T-helper 2 cell treated with Interferon-gamma antibody and Interleukin-4, amounts not matched to agents 5 μg/mL and 100 μg/mL, for 36 hours (primary cell): ENCODE data around the gene DIP2C.
"Not testable (repeated sequence)": the region's sequence is repeated elsewhere in the genome, so short reads cannot be mapped to it uniquely, and the experiment has no call there.

Experiments
- DNase-seq: peaks from one replicate; pipeline ENCODE4 v3.0.0; 2021; ENCODE audit warnings: low spot score
- H3K27ac Mint-ChIP-seq: one replicate; pipeline ENCODE4 v1.8.0; 2021; ENCODE audit warnings: mild to moderate bottlenecking, mixed read lengths
- H3K27me3 Mint-ChIP-seq: one replicate; pipeline ENCODE4 v1.8.0; 2021; ENCODE audit warnings: low read depth, mixed read lengths
- H3K36me3 Mint-ChIP-seq: one replicate; pipeline ENCODE4 v1.8.0; 2021; ENCODE audit warnings: low read depth, mixed read lengths
- H3K4me1 Mint-ChIP-seq: one replicate; pipeline ENCODE4 v1.8.0; 2021; ENCODE audit warnings: low read depth, mixed read lengths
- H3K4me3 Mint-ChIP-seq: one replicate; pipeline ENCODE4 v1.8.0; 2022; ENCODE audit warnings: mild to moderate bottlenecking, moderate library complexity, mixed read lengths
- H3K9me3 Mint-ChIP-seq: one replicate; pipeline ENCODE4 v1.8.0; 2021; ENCODE audit warnings: mixed read lengths

DIP2C gene

GRCh38 chr10:589961-590680 is 99.3 kb downstream of the DIP2C start:
- Mint-ChIP-seq H3K4me1 (no peaks in the 10 kb centered on the region), H3K4me3 (no peak overlapping the region), H3K9me3 (no peaks in the 10 kb centered on the region), H3K27me3 (peaks cover 8% of the 10 kb centered on the region), H3K27ac (no peak overlapping the region), H3K36me3 (no peaks in the 10 kb centered on the region)
- DNase-seq: no peak

- H3K4me1 Mint-ChIP-seq: no peaks in the 10 kb centered on the region
- H3K9me3 Mint-ChIP-seq: no peaks in the 10 kb centered on the region
- H3K36me3 Mint-ChIP-seq: no peaks in the 10 kb centered on the region
- DNase-seq: no peak
- H3K4me3 Mint-ChIP-seq: no peak overlapping the region
- H3K27me3 Mint-ChIP-seq: peaks cover 8% of the 10 kb centered on the region
- no peak overlapping the region for H3K27ac Mint-ChIP-seq
These were observed 101.0 kb downstream of the DIP2C start for GRCh38 chr10:588246-589165.

- Mint-ChIP-seq H3K36me3 (no peaks in the 10 kb centered on the region), H3K27ac (no peak overlapping the region), H3K27me3 (peaks cover 6% of the 10 kb centered on the region), H3K4me1 (no peaks in the 10 kb centered on the region), H3K4me3 (no peak overlapping the region), H3K9me3 (no peaks in the 10 kb centered on the region)
- DNase-seq: no peak
These were observed 102.8 kb downstream of the DIP2C start for GRCh38 chr10:586716-587115.

GRCh38 chr10:586151-586550 is 103.3 kb downstream of the DIP2C start:
- no peak overlapping the region for H3K4me3 Mint-ChIP-seq
- no peaks in the 10 kb centered on the region for H3K9me3 Mint-ChIP-seq
- no peaks in the 10 kb centered on the region for H3K4me1 Mint-ChIP-seq
- H3K36me3 Mint-ChIP-seq: no peaks in the 10 kb centered on the region
- H3K27me3 Mint-ChIP-seq: peaks cover under 1% of the 10 kb centered on the region
- no peak overlapping the region for H3K27ac Mint-ChIP-seq
- DNase-seq: no peak

- Mint-ChIP-seq H3K4me3 (no peak overlapping the region), H3K27ac (no peak overlapping the region), H3K36me3 (no peaks in the 10 kb centered on the region), H3K4me1 (no peaks in the 10 kb centered on the region), H3K27me3 (no peaks in the 10 kb centered on the region), H3K9me3 (no peaks in the 10 kb centered on the region)
- DNase-seq: no peak
These were observed 104.0 kb downstream of the DIP2C start for GRCh38 chr10:585502-585901.

GRCh38 chr10:584497-585290 is 104.8 kb downstream of the DIP2C start:
- H3K4me3 Mint-ChIP-seq, H3K9me3 Mint-ChIP-seq, H3K36me3 Mint-ChIP-seq, DNase-seq, H3K27me3 Mint-ChIP-seq, H3K4me1 Mint-ChIP-seq, H3K27ac Mint-ChIP-seq: not testable (repeated sequence)

- H3K4me3 Mint-ChIP-seq: no peak overlapping the region
These were observed 106.0 kb downstream of the DIP2C start for GRCh38 chr10:583433-583832.

GRCh38 chr10:581776-582330 is 107.6 kb downstream of the DIP2C start:
- Mint-ChIP-seq H3K27me3 (no peaks in the 10 kb centered on the region), H3K27ac (no peak overlapping the region), H3K9me3 (no peaks in the 10 kb centered on the region), H3K4me3 (no peak overlapping the region), H3K36me3 (no peaks in the 10 kb centered on the region), H3K4me1 (no peaks in the 10 kb centered on the region)
- DNase-seq: no peak

More at GRCh38 chr10:583433-583832, 106.0 kb downstream of the DIP2C start:
- no peaks in the 10 kb centered on the region for H3K9me3 Mint-ChIP-seq
- no peak for DNase-seq
- no peaks in the 10 kb centered on the region for H3K27me3 Mint-ChIP-seq
- no peaks in the 10 kb centered on the region for H3K4me1 Mint-ChIP-seq
- H3K27ac Mint-ChIP-seq: no peak overlapping the region
- no peaks in the 10 kb centered on the region for H3K36me3 Mint-ChIP-seq

GRCh38 chr10:580778-581177 is 108.7 kb downstream of the DIP2C start:
- Mint-ChIP-seq H3K4me1 (no peaks in the 10 kb centered on the region), H3K27ac (no peak overlapping the region), H3K4me3 (no peak overlapping the region), H3K27me3 (no peaks in the 10 kb centered on the region), H3K9me3 (no peaks in the 10 kb centered on the region), H3K36me3 (no peaks in the 10 kb centered on the region)
- no peak for DNase-seq

GRCh38 chr10:576130-576465 is 113.4 kb downstream of the DIP2C start:
- Mint-ChIP-seq H3K9me3 (no peaks in the 10 kb centered on the region), H3K27ac (no peak overlapping the region), H3K4me1 (no peaks in the 10 kb centered on the region), H3K27me3 (no peaks in the 10 kb centered on the region), H3K4me3 (no peak overlapping the region), H3K36me3 (no peaks in the 10 kb centered on the region)
- no peak for DNase-seq

GRCh38 chr10:575402-576129 is 113.9 kb downstream of the DIP2C start:
- no peak for DNase-seq
- no peaks in the 10 kb centered on the region for H3K9me3 Mint-ChIP-seq
- H3K27me3 Mint-ChIP-seq: no peaks in the 10 kb centered on the region
- no peaks in the 10 kb centered on the region for H3K4me1 Mint-ChIP-seq
- H3K4me3 Mint-ChIP-seq: no peak overlapping the region
- H3K27ac Mint-ChIP-seq: no peak overlapping the region
- no peaks in the 10 kb centered on the region for H3K36me3 Mint-ChIP-seq

GRCh38 chr10:572696-573095 is 116.8 kb downstream of the DIP2C start:
- Mint-ChIP-seq H3K4me3 (no peak overlapping the region), H3K27me3 (no peaks in the 10 kb centered on the region), H3K4me1 (no peaks in the 10 kb centered on the region), H3K27ac (no peak overlapping the region), H3K36me3 (no peaks in the 10 kb centered on the region), H3K9me3 (no peaks in the 10 kb centered on the region)
- no peak for DNase-seq

GRCh38 chr10:571688-572451 is 117.6 kb downstream of the DIP2C start:
- H3K4me3 Mint-ChIP-seq: no peak overlapping the region
- H3K27ac Mint-ChIP-seq: no peak overlapping the region
- H3K4me1 Mint-ChIP-seq: no peaks in the 10 kb centered on the region
- DNase-seq: no peak
- H3K27me3 Mint-ChIP-seq: no peaks in the 10 kb centered on the region
- H3K36me3 Mint-ChIP-seq: no peaks in the 10 kb centered on the region
- no peaks in the 10 kb centered on the region for H3K9me3 Mint-ChIP-seq
